ENCODE data around the gene TWIST2. TPM values are rescaled to one million over a fixed set of nuclear protein-coding genes. Genes with fewer than 3 reads are reported as not detected.

Gene TWIST2
- polyA plus RNA-seq, 5 donors, result 4.0 to 6.7 (median 4.6) TPM

DNA sequence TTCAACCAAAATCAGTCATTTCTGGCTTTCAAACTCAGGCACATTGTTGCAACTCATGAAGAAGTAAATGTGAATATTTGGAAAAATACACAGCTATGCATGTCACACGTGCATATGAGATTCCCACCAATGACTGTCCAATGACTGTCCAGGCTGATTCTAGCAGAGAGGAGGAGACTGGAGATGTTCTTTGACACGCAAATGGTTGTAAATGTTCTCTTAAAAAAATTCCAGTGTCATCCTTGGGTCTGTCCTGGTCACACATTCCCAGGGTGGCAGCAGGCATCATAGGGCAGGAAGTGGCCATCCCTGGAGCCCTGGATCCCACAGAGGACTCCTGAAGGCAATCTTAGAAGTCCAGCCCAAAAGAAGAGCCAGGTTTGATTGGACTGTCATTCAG, 40.9 kb downstream of the TWIST2 start:
- no peak for DNase-seq

DNA sequence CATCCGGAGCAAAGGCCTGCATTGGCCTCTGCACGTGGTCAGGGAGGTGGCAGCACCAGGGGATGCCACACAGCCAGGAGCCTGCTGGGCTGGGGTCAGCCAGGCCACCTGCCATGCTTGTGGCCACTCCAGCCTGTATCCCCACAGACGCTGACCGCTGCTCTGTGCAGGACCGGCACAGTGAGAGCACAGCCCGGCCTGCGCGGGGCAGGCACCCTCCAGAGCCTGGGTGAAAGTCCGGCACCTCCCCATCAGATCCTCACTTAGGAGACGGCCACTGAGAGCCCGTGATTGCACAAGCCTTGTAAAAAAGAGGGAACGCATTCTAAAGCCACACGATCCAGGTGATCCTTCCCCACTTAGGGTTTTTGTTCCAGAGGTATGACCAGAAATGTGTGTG, 42.2 kb downstream of the TWIST2 start:
- no peak for DNase-seq

DNA sequence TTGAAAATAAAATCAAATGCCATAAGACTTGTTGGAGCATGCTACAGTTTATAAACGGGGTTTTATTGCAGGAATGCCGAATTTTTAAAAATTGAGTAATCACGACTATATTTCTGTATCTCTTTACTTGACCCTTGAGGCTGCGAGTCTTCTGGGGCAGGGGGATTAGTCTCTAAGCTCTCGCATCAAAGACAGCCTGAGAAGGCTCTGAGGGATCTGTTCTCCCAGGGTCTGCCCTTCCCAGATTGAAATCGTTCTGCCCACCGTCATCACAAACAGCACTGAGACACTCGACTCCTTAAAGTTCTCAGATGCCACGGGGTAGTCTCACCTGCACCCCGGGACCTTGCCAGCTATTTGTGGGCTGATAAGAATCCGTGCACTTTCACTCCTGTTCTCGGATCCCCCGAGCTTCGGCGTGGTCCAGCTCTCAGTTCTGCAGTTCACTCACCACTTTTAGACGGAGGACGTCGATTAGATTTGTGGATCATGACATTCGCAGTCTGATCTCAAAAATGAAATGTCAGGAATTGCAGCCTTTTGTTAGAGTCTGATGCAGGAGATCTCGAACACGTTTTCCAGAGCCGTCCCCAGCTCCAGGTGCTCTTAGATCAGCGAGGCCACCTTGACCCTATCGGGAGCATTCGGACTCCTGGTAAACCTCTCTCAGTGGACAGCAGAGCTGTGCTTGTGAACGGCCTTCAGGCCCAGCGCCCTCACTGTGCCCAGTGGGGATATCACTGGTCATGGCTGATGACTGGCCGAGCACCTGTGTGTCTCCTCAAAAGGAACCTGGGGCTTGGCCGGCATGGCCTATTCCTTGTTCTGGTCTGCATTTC, 43.0 kb downstream of the TWIST2 start:
- DNase-seq, result no peak

DNA sequence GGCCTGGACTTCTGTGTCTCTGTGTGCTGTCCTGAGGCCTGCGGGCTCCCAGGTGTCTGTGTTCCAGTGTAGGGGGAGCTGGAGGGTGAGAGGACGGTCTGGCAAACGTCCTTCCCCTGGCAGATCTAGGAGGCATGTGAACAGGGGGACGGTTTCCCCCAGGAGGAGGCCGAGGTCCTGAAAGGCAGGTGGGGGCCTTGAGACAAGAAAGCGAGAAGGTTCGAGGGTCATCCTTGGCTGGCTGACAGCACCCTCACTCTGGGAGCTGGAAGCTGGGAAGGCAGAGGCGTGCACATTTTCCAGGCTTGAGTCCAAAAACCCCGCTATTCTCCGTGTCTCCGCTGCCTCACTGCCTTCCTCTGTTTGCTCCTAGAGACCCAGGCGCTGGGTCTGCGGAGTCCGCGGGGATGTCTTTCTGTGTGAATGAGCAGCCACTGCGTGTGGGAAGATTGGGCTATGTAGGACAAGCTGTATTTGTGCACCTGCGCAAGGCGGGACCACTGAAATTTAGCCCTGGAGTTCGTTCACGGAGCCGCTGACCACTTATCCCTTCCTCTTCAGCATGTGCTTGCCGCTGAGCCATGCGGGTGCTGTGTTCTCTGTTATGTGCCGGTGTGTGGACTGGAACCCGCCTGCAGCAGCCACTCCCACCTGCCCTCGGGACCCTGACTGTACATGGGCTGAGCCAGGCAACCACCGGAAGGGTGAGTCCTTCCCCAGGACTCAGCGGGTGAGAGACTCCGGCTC, 43.7 kb downstream of the TWIST2 start:
- no peak for DNase-seq

DNA sequence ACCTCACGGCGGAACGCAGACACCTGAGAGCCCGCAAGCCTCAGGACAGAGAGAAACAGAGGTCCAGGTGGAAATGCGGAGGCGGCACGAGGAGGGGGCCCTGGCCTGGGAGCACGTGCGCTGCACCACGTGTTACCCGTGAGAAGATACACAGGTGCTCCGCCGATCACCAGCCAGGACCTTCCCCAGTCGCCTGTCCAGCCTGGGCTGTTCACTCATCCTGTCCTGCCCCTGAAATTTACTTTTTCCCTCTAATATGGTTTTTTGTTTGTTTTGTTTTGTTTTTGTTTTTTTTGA, 44.3 kb downstream of the TWIST2 start:
- DNase-seq, result no peak

DNA sequence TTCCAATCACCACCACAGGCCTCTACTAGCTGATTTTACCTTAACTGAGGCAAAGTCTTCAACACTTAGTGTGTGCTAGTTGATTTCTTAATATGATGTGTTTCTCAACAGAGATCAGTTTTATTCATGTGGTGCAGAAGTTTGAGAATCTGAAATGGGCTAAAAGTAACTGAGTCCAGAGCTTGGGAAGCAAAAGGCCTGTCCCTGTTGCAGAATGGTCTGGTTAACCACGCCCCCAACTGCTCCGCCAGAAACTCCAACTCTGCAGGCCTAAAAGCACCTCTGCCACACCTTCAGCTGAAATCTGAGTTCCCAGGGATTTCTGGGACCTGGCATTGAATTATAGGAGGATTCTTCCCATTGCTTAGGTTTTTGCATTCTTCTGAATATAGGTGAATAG, 44.9 kb downstream of the TWIST2 start:
- no peak for DNase-seq

DNA sequence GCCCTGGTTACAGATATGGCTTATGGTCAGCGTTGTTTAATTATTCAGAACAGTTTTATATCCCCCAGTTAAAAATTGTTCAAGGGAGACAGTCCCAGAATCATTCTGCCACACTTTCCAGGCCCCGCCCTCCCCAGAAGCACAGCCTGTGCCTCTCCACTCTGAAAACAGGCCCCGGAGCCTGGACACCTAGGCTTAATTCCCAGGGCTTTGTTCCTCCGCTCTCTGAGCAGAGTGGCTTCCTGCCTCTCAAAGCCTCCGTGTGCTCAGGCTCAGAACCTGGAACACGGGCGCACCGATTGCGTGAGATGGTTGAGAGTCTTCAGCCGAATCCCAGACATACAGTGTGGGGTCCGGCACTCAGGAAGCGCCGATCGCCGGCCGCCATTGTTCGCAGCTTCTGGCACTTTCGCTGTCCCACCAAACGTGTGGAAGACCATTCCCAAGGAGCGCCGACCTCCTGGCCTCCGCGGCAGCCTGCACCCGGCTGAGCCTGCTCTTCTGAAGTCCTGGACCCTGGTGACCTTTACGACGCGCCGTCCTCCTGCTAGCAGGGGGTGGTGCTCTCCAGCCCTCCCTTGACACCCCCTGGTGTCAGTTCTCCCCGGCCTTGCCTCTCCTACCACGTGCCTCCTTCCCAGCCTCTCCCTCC, 45.6 kb downstream of the TWIST2 start:
- DNase-seq, result no peak

DNA sequence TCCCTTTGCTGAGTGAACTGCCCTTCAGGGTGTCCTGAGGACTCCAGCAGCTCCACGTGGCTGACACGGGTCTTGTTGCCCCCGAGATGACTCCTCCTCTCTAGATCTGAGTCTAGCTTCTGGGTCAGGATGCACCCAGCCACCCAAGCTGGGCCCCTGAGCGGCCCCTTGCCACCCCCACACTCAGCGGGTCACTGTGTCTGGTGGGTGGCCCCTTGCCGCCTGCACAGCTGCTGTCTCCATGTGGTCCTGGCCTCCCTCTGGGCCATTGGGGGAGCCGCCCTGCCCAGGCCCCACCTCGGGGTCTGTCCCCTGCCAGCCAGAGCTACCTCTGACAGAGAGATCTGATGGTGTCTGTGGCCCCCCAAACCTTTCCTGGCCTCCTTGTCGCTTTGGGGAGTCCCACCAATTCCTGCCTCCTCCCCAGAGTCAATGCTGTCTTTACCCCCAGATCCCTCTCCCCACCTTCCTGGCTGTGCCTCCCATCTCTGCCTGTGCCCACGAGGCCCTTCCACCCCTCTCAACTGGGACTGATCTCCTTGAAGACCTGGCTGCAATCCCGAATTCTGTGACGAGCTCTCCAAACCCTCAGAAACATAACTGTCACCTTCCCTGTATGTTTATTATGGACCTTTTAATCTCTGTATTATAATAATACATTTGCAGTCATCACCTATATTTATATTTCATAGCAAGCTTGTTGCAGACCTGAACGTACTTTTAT, 46.5 kb downstream of the TWIST2 start:
- DNase-seq, result no peak

DNA sequence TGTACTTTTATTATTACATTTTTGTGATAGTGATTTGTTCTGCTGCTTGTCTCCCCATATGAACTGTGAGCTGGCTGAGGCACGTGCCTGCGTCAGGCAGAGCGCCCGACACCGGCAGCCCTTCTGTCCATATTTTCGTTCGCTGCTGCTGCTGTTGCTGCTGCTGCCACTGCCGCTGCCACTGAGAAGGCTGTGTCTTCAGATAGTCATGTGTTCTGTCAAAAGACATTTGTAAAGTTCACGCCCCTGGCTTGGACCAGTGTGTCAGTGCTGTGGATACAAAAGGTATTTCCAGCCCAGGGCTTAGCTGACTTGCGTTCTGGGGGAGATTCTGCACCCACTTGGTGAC, 47.0 kb downstream of the TWIST2 start:
- DNase-seq, result no peak

DNA sequence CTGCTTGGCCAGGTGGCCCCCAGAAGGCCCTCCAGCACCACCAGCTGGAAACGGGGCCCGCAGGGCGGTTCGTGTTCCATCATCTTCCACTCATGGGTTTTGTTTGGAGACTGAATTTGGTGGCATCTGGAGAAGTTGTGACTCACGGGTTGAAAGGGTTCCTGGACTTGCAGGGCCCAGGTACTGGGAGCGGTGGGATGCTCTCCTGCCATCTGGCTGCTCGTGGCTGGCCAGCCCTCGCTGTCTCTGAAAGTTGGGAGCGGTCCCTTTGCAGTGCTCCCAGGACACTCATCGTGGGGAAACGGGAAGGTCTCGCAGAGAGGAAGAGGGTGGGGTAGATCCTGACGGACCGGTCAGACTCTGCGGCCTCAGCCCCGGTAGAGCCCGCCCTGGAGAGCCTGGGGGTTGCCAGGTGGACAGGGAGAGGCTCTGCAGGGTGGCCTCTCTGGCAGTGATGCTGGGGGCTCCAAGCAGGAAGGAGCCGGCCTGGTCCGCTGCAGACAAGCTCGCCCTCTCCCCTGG, 47.5 kb downstream of the TWIST2 start:
- DNase-seq, result no peak

DNA sequence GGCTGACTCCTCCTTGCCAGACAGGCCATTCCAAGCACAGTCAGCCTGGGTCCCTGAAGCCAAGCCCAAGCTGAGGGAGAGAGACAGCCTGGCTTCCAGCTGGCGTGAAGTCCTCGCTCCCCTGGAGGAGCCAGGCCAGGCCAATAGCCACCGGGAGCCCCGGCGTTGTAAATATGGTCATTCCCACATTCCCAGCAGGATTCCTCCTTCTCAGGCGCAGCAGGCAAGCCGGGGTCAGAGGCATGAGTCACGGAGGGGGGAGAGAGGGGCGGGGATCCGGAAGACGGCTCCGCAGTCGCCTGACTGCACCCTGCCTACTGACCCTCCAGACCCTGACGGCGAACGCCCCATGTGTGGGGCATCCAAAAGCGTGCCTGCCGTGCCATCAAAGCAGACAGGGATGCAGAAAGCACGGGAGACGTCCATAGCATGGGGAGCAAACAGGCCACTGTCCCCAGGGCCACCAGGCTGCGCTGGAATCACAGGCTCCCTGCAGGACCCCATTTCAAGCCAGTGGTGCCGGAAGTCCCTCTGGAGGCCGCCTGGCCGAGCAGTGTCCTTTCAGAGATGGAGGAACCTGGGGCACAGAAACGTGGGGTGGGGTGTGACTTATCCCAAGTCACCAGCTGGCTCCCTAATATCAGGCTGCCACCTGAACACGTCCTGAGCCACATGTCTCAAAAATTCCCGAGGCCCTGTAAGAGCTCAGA, 48.2 kb downstream of the TWIST2 start:
- no peak for DNase-seq

DNA sequence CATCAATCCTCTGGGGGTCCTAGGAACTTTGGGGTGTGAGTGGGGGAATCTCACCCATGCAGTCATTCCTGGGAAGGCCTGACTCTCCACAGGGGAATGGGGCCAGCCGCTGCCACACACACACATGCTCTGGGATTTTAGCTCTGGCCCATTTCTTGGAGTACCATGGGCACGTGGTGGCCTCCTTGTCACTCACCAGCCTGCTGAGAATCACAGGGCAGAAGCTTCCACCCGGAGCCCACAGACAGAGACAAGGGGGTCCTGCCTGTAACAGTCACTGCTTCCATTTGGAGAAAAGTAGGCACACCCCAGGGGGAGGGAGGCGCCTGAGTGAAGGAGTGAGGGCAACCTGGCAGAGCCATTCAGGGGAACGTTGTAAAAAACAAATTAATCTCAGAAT, 48.8 kb downstream of the TWIST2 start:
- no peak for DNase-seq

DNA sequence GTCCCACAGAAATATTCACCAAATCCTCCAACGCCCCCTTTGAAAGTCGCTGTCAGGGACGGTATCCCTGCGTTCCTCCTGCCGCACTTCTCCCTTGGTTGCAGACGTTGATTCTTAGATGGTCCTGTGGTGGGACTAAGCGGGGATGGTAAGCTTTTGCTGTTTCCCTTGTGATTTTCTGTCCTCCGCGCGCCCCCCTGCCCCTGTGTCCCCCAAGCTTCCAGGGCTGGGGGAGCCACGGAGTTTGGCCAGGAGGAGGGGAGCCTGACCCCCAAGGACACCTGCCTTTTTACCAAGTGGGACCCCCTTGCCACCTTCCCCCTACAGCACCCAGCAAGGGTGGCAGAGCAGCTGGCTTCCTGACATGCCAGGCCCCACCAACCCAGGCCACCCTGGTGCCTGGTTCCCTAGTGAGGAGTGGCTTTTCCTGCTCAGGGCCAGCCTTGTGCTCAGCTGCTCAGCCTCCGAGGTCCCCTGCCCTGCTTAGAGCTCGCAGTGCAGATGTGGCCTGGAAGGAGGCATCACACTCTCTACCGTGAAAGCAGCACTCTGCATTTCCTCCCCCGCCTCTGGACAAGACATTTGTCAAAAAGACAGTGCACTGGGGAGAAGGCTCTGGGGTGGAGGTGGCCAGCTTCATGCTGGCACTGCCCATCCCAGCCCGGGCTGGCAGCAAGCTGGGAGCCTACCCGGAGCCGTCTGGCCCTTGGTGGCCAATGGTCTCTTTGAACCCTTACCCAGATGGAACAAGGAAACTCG, 49.4 kb downstream of the TWIST2 start:
- DNase-seq, result no peak

DNA sequence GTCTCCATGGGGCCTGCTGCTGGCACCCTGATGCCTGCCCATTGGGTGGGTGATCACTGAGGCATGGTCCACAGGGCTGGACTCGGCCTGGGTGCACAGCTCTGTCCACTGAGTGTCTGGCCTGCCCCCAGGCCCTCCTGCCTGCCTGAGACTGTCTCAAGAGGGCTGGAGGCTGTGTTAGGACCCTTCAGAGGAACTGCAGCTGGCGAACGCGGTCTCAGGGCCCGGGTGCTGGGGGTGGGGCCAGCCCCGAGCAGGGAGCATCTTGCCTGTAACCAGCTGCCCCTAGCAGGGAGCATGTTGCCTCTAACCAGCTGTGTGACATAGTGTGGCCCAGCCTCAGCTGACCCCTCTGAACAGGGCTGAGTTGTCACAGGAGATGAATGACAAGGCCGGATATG, 50.0 kb downstream of the TWIST2 start:
- DNase-seq, result no peak

DNA sequence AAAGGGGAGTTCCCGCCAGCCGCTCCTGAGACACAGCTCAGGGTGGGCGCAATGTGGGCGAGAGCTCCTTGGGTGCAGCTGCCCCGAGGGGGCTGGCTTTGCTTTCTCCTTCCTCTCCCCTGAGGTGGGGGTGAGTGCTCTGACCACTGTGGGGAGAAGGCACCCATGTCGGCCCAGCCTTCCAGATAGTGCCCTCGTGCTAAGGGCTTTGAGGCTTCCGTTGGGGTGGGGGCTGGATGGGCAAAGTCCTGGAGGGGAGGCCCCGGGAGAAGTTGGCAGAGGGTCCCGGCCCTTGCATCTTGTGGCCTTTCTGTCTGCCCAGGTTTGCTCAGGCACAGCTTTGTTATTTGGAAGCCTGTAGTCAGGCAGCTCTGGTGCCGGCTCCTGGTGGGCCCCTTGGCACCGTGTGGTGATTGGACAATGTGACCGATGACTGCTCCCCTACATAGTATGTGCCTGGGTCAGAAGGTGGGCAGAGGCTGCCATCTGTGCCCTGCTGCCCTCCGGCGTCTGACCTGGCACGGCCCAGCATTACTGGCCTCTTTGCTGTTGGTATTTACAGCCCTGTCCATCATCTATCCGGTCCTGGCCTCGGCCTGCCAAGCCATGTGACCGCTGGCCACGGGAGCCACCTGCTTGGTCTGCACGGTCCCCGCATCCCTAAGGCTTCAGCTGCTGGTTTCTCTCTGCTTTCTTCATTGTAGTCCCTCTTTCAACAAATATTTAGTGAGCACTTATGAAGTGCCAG, 50.8 kb downstream of the TWIST2 start:
- no peak for DNase-seq

DNA sequence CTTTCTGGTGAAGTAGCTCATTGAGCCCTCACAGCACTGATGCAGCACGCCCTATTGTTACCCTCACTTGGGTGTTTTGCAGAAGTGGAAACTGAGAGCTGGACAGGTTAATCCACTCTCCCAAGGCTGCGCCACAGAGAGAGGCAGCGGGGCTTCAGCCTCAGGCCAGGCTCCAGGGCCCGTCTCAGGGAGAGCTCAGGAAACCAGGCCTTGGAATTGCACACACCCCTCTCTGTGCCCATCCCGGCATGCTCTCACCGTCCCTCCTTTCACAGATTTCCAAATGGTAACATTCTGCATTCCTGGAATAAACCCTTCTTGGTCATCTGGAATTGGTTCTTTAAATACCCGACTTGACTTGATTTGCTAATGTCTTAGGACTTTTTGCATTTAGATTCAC, 51.5 kb downstream of the TWIST2 start:
- no peak for DNase-seq

DNA sequence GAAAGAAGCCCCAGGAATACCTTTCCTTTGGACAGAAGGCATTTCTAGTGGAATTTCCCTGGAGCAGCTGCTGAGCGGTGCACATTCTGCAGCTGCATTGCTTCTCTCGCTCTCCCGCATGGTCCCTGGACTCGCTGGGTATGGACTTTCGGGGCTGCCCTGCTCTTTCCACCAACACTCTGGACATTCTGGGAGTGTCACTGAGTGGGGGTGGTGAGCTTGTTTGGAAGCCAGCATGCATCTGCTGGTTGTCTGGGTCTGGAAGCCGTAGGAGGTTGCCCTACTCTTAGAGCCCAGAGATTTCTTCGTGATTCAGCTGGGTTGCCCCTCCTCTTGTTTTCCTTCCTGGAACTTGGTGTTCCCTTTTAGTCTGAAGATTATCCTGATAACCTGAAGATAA, 52.6 kb downstream of the TWIST2 start:
- DNase-seq, result no peak

DNA sequence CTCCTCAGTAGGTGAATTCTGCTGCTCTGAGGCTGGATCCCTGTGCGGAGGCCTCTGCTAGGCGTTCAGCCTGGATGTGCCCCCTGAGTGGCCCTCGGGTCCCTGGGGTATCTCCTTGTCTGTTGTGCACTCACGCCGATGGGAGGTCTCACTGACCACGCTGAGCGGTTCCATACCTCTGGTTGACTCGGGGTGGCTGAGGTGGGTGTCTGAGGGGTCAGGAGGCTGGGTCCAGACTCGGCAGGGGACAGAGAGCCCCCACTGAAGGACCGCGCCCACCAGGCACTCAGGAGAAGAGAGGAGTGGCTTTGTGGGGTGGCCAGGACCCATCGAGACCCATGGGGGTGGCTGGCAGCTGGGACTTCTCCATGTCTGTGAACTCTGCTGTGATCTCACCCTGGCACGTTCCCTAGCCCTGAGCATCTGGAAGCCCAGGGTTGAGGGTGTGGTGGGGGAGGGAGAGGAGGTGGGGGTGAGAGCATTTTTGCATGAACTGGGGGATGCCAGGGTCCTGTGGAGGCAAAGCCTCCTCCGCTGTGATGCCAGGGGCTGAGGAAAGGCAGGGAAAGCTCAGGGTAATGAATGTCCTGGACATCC, 53.7 kb downstream of the TWIST2 start:
- DNase-seq, result no peak

DNA sequence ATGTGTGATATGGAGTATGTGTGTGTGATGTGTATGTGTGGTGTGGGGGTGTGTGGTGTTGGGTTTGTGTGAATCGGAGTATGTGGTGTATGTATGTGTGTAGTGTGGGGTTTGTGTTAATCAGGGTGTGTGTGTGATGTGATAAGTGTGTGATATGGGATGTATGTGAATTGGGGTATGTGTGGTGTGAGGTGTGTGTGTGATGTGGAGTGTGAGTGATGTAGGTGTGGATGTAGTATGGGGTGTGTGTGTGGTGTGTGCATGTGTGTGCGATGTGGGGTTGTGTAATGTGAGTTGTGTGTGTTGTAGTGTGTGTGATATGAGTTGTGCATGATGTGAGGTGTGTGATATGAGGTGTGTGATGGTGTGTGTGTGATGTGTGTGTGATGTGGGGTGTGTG, 54.4 kb downstream of the TWIST2 start:
- DNase-seq, result no peak

DNA sequence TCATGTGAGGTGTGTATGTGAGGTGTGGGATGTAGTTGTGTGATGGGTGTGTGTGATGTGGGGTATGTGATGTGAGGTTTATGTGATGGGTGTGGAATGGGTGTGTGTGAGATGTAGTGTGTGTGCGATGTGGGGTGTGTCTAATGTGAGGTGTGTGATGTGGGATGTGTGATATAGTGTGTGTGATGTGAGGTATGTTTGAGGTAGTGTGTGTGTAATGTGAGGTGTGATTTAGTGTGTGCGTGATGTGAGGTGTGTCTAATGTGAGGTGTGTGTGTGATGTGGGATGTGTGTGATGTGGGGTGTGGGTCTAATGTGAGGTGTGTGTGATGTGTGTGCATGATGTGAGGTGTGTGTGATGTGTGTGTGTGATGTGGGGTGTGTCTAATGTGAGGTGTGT, 55.3 kb downstream of the TWIST2 start:
- DNase-seq, result no peak
